ENCODE data around the gene KLHL35.
"Not testable (repeated sequence)": the region's sequence is repeated elsewhere in the genome, so short reads cannot be mapped to it uniquely, and the experiment has no call there.

The KLHL35 gene

GRCh38 chr11:75387736-75388294 is 45.2 kb downstream of the KLHL35 start:
- DNase-seq: no peak

GRCh38 chr11:75386942-75387630 is 45.9 kb downstream of the KLHL35 start:
- no peak for DNase-seq

- DNase-seq: peak; percentile 80
These were observed 48.4 kb downstream of the KLHL35 start for GRCh38 chr11:75384438-75385080.

GRCh38 chr11:75383246-75383645 is 49.8 kb downstream of the KLHL35 start:
- DNase-seq: peak; percentile 32

- DNase-seq: no peak
These were observed 52.1 kb downstream of the KLHL35 start for GRCh38 chr11:75380716-75381420.

GRCh38 chr11:75380245-75380644 is 52.8 kb downstream of the KLHL35 start:
- no peak for DNase-seq

- DNase-seq: not testable (repeated sequence)
These were observed 54.2 kb downstream of the KLHL35 start for GRCh38 chr11:75378776-75379175.

- no peak for DNase-seq
These were observed 56.8 kb downstream of the KLHL35 start for GRCh38 chr11:75376175-75376574.

GRCh38 chr11:75375626-75376025 is 57.4 kb downstream of the KLHL35 start:
- DNase-seq: no peak

GRCh38 chr11:75374646-75375045 is 58.4 kb downstream of the KLHL35 start:
- DNase-seq: no peak

- no peak for DNase-seq
These were observed 59.8 kb downstream of the KLHL35 start for GRCh38 chr11:75373201-75373600.
